Astrocyte (in vitro differentiated cells and primary cell): ENCODE measurements around the gene DYNLT4. TPM values are rescaled to one million over a fixed set of nuclear protein-coding genes. Genes with fewer than 3 reads are reported as not detected.

Experiments used
- DNase-seq: peaks from one replicate; pipeline ENCODE4 v3.0.0-alpha.2; 2010; ENCODE audit warnings: low read depth
- FAIRE-seq: peaks from 2 replicates; lab custom pipeline; 2011; peaks lifted over from hg19 to GRCh38; lab: Jason Lieb, UNC
- H2AFZ ChIP-seq: 2 replicates; pipeline ENCODE4 v1.6.0; 2012; ENCODE audit warnings: low read depth, low read length, inconsistent platforms
- H3K27ac ChIP-seq: 2 replicates; pipeline ENCODE4 v1.5.1; 2011; ENCODE audit warnings: low read depth, low read length, inconsistent platforms
- H3K27me3 ChIP-seq: 2 replicates; pipeline ENCODE4 v1.6.0; 2011; ENCODE audit warnings: low read length, inconsistent platforms; ENCODE audit not compliant: insufficient read depth
- H3K36me3 ChIP-seq: 2 replicates; pipeline ENCODE4 v1.5.1; 2011; ENCODE audit warnings: low read length, inconsistent platforms; ENCODE audit not compliant: insufficient read depth
- H3K4me1 ChIP-seq: 2 replicates; pipeline ENCODE4 v1.5.1; 2011; ENCODE audit warnings: low read length, inconsistent platforms; ENCODE audit not compliant: insufficient read depth
- H3K4me2 ChIP-seq: 2 replicates; pipeline ENCODE4 v1.6.0; 2012; ENCODE audit warnings: low read length, inconsistent platforms
- H3K4me3 ChIP-seq: 2 replicates; pipeline ENCODE4 v1.5.1; 2011; ENCODE audit warnings: low read depth, mild to moderate bottlenecking, low read length, inconsistent platforms; ENCODE audit not compliant: insufficient read depth
- H3K79me2 ChIP-seq: 2 replicates; pipeline ENCODE4 v1.6.0; 2012; ENCODE audit warnings: mild to moderate bottlenecking, low read length, inconsistent platforms; ENCODE audit not compliant: insufficient read depth
- H3K9ac ChIP-seq: 2 replicates; pipeline ENCODE4 v1.6.0; 2012; ENCODE audit warnings: mild to moderate bottlenecking, low read length, inconsistent platforms
- H3K9me3 ChIP-seq: 2 replicates; pipeline ENCODE4 v1.5.1; 2012; ENCODE audit warnings: low read depth, mild to moderate bottlenecking, low read length, inconsistent platforms; ENCODE audit not compliant: insufficient read depth
- H4K20me1 ChIP-seq: 2 replicates; pipeline ENCODE4 v1.6.0; 2012; ENCODE audit warnings: low read length, inconsistent platforms; ENCODE audit not compliant: insufficient read depth
- H3K27ac Mint-ChIP-seq: one replicate; pipeline ENCODE4 v1.8.0; 2021; ENCODE audit warnings: mild to moderate bottlenecking, mixed read lengths; ENCODE audit not compliant: unreplicated experiment
- H3K27me3 Mint-ChIP-seq: one replicate; pipeline ENCODE4 v1.8.0; 2021; ENCODE audit warnings: low read depth, mixed read lengths; ENCODE audit not compliant: unreplicated experiment
- H3K36me3 Mint-ChIP-seq: one replicate; pipeline ENCODE4 v1.8.0; 2021; ENCODE audit warnings: low read depth, mixed read lengths; ENCODE audit not compliant: unreplicated experiment
- H3K4me1 Mint-ChIP-seq: one replicate; pipeline ENCODE4 v1.8.0; 2021; ENCODE audit warnings: low read depth, mixed read lengths; ENCODE audit not compliant: unreplicated experiment
- H3K4me3 Mint-ChIP-seq: one replicate; pipeline ENCODE4 v1.8.0; 2021; ENCODE audit warnings: mild to moderate bottlenecking, moderate library complexity, mixed read lengths; ENCODE audit not compliant: unreplicated experiment
- H3K9me3 Mint-ChIP-seq: one replicate; pipeline ENCODE4 v1.8.0; 2021; ENCODE audit warnings: mild to moderate bottlenecking, mixed read lengths; ENCODE audit not compliant: unreplicated experiment
- EZH2 ChIP-seq: IDR thresholded peaks from 2 replicates; pipeline ENCODE4 v1.6.1; 2012; ENCODE audit warnings: mild to moderate bottlenecking, low read length, inconsistent platforms; ENCODE audit not compliant: insufficient read depth
- total RNA-seq: library from RNA; stranded (reverse); gene quantifications from 2 replicates; pipeline ENCODE4 v1.2.1, GENCODE V29; 2021
- TF ChIP-seq, protein P1 (sequence below): IDR thresholded peaks from 2 replicates; pipeline ENCODE4 v1.5.1; 2011; ENCODE audit warnings: low read depth, mild to moderate bottlenecking, inconsistent platforms, low read length, moderate library complexity; ENCODE audit not compliant: insufficient read depth

DYNLT4 gene
- total RNA-seq, 1 donor from 2014 or later: 0.50 TPM

DNA sequence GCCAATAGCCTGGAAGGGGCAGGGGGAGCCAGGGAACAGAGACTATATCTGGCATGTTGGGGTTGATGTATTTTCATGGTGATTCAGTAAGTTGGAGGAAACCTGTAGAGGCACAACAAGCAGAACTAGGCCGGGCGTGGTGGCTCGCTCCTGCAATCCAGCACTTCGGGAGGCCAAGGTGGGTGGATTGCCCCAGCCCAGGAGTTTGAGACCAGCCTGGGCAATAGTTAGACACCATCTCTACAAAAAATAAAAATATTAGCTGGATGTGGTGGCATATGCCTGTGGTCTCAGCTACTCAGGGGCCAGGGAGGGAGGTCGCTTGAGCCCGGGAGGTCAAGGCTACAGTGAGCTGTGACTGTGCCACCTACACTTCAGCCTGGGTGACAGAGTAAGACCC, 46.0 kb upstream of the DYNLT4 start:
- no peaks in the 10 kb centered on the region for H3K27me3 ChIP-seq
- no peak overlapping the region for H2AFZ ChIP-seq
- no peak for TF ChIP-seq EZH2
- TF ChIP-seq, protein P1, sequence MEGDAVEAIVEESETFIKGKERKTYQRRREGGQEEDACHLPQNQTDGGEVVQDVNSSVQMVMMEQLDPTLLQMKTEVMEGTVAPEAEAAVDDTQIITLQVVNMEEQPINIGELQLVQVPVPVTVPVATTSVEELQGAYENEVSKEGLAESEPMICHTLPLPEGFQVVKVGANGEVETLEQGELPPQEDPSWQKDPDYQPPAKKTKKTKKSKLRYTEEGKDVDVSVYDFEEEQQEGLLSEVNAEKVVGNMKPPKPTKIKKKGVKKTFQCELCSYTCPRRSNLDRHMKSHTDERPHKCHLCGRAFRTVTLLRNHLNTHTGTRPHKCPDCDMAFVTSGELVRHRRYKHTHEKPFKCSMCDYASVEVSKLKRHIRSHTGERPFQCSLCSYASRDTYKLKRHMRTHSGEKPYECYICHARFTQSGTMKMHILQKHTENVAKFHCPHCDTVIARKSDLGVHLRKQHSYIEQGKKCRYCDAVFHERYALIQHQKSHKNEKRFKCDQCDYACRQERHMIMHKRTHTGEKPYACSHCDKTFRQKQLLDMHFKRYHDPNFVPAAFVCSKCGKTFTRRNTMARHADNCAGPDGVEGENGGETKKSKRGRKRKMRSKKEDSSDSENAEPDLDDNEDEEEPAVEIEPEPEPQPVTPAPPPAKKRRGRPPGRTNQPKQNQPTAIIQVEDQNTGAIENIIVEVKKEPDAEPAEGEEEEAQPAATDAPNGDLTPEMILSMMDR: no peak
- no peaks in the 10 kb centered on the region for H3K36me3 ChIP-seq
- no peaks in the 10 kb centered on the region for H3K79me2 ChIP-seq
- no peak overlapping the region for H3K4me3 Mint-ChIP-seq
- no peak for DNase-seq
- H3K9me3 Mint-ChIP-seq: peaks cover 2% of the 10 kb centered on the region
- no peak overlapping the region for H3K9ac ChIP-seq
- no peak overlapping the region for H3K27ac ChIP-seq
- no peaks in the 10 kb centered on the region for H4K20me1 ChIP-seq
- no peaks in the 10 kb centered on the region for H3K9me3 ChIP-seq
- H3K4me1 ChIP-seq: no peaks in the 10 kb centered on the region
- H3K36me3 Mint-ChIP-seq: peaks cover 43% of the 10 kb centered on the region
- no peak overlapping the region for H3K27ac Mint-ChIP-seq
- H3K27me3 Mint-ChIP-seq: peaks cover 4% of the 10 kb centered on the region
- H3K4me3 ChIP-seq: no peak overlapping the region
- no peak overlapping the region for H3K4me2 ChIP-seq
- no peaks in the 10 kb centered on the region for H3K4me1 Mint-ChIP-seq
- no peak for FAIRE-seq

DNA sequence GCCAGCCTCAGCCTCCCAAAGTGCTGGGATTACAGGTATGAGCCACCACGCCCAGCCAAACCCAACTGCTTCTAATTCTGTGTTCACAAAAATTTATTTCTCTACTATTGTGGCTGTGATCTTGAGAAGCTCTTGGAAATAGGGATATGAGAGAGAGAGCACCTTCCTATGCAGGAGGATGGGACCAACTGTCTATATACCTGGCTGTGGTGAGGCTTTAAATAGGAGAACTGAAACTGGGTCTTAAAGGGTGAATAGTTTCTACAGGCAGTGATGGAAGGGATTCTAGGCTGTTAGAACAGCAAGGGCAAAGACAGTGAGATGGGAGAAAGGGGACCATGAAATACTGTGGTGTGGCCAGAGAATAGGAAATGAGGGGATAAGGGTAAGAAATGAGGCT, 44.2 kb upstream of the DYNLT4 start:
- no peak for DNase-seq
- H3K9me3 ChIP-seq: no peaks in the 10 kb centered on the region
- no peaks in the 10 kb centered on the region for H4K20me1 ChIP-seq
- Mint-ChIP-seq H3K4me1 (no peaks in the 10 kb centered on the region), H3K9me3 (peaks cover 2% of the 10 kb centered on the region), H3K36me3 (peaks cover 38% of the 10 kb centered on the region), H3K27ac (no peak overlapping the region), H3K27me3 (peaks cover 4% of the 10 kb centered on the region), H3K4me3 (no peak overlapping the region)
- no peak for FAIRE-seq
- H3K4me3 ChIP-seq: no peak overlapping the region
- H3K4me1 ChIP-seq: no peaks in the 10 kb centered on the region
- no peak overlapping the region for H3K4me2 ChIP-seq
- H2AFZ ChIP-seq: no peak overlapping the region
- H3K36me3 ChIP-seq: no peaks in the 10 kb centered on the region
- no peak for TF ChIP-seq EZH2
- TF ChIP-seq, protein P1: no peak
- no peak overlapping the region for H3K27ac ChIP-seq
- no peak overlapping the region for H3K9ac ChIP-seq
- no peaks in the 10 kb centered on the region for H3K79me2 ChIP-seq
- no peaks in the 10 kb centered on the region for H3K27me3 ChIP-seq

DNA sequence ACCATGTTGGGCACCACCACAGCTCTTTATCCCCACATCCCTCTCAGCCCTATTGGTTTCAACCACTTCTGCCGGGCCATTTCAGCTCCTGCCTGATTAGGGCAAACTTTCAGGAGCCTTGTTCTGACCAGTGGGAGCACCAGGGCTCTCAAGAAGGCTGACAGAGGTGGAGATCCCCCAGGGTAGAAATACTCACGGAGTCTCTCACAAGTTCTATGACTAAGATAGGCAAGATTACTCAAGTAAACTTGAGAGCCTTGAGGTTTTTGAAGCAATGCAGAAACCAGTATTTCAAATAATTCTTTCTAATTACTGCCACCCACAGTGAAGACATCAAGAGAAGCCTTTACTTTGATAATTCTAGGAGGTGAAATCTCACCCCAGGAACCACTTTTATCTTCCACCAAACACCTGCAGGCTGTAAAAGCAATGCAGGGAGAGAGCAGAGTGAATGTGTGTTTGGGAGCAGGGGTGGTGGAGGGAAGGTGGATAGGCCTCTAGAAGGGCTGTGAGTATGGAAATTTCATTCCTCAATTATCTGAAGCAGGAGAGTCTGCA, 42.5 kb upstream of the DYNLT4 start:
- FAIRE-seq: no peak
- Mint-ChIP-seq H3K9me3 (peaks cover 2% of the 10 kb centered on the region), H3K36me3 (peaks cover 28% of the 10 kb centered on the region)

More for the DNA sequence above, 42.5 kb upstream of the DYNLT4 start:
- Histone ChIP-seq H3K4me1 (no peaks in the 10 kb centered on the region), H3K9me3 (no peaks in the 10 kb centered on the region), H3K36me3 (no peaks in the 10 kb centered on the region), H2AFZ (no peak overlapping the region), H3K9ac (no peak overlapping the region), H3K27me3 (no peaks in the 10 kb centered on the region), H3K4me2 (no peak overlapping the region), H3K27ac (no peak overlapping the region), H3K79me2 (no peaks in the 10 kb centered on the region), H3K4me3 (no peak overlapping the region), H4K20me1 (no peaks in the 10 kb centered on the region)
- DNase-seq: no peak
- Mint-ChIP-seq H3K4me3 (no peak overlapping the region), H3K27me3 (peaks cover 4% of the 10 kb centered on the region), H3K4me1 (no peaks in the 10 kb centered on the region), H3K27ac (no peak overlapping the region)
- no peak for TF ChIP-seq EZH2
- TF ChIP-seq, protein P1: no peak
